HepG2 (cell line): ENCODE measurements around the gene UPB1. TPM values are rescaled to one million over a fixed set of nuclear protein-coding genes. Genes with fewer than 3 reads are reported as not detected.
A peak's percentile ranks its signal among the peaks of the same experiment; 100 is the strongest.

Source experiments
- ATAC-seq: fragments of 200-7000 bp; cut with Tn5 transposase; 3 replicates; pipeline ENCODE4 v1.9.1; 2020; ENCODE audit warnings: mild to moderate bottlenecking, moderate library complexity
- BruUV-seq: library from RNA; stranded (reverse); fragments of 400-500 nt; replicated peaks from 2 replicates; lab custom pipeline; 2021; lab: Mats Ljungman, UMichigan
- CTCF ChIA-PET: fragments of 300-600 bp; formaldehyde crosslinking; extraction: SDS; loops from one replicate; lab custom pipeline; 2021; ENCODE audit warnings: low total read pairs, inconsistent platforms, low intra/inter-chr PET ratio; lab: Yijun Ruan, JAX
- POLR2A ChIA-PET: fragments of 350-600 bp; sonication (Branson Sonifier 250); formaldehyde crosslinking; loops from one replicate; lab custom pipeline; 2020; ENCODE audit warnings: antibody characterized with exemption, inconsistent platforms; lab: Yijun Ruan, JAX
- DNase-seq: peaks from one replicate; pipeline ENCODE4 v3.0.0-alpha.2; 2015; ENCODE audit warnings: low spot score
- FAIRE-seq: peaks from 3 replicates; lab custom pipeline; 2011; peaks lifted over from hg19 to GRCh38; lab: Jason Lieb, UNC
- H2AFZ ChIP-seq: one replicate; pipeline ENCODE4 v1.6.1; 2011; ENCODE audit warnings: low read length, inconsistent platforms
- H3K27ac ChIP-seq: fragments of 300-600 bp; 3 replicates; pipeline ENCODE4 v1.8.0; 2011; ENCODE audit warnings: mixed run types, mild to moderate bottlenecking, mixed read lengths, low read length, inconsistent platforms; ENCODE audit not compliant: insufficient read depth; ENCODE audit errors: extremely low read length
- H3K27me3 ChIP-seq, 2 experiments: fragments of 200-600 bp in 1 of 2; 2 replicates in 1 of 2; 3 replicates in 1 of 2; pipeline versions ENCODE4 v1.6.0 to v1.8.0; 2011; ENCODE audit warnings: low read length in 2 of 2, mild to moderate bottlenecking in 2 of 2, moderate library complexity in 2 of 2, inconsistent platforms in 1 of 2; ENCODE audit not compliant: insufficient read depth in 2 of 2, control insufficient read depth in 1 of 2
- H3K36me3 ChIP-seq, 2 experiments: fragments of 200-600 bp in 1 of 2; replicated peaks in 1 of 2; 2 replicates in 1 of 2; 3 replicates in 1 of 2; pipeline versions ENCODE4 v1.5.1 to v1.8.0; 2011; ENCODE audit warnings: low read length in 2 of 2, inconsistent platforms in 1 of 2; ENCODE audit not compliant: insufficient read depth in 2 of 2, control insufficient read depth in 1 of 2
- H3K4me1 ChIP-seq: 2 replicates; pipeline ENCODE4 v1.5.1; 2012; ENCODE audit warnings: low read length, inconsistent platforms; ENCODE audit not compliant: insufficient read depth
- H3K4me2 ChIP-seq: 2 replicates; pipeline ENCODE4 v1.6.0; 2011; ENCODE audit warnings: low read depth, low read length, inconsistent platforms
- H3K4me3 ChIP-seq, 3 experiments: fragments of 200-600 bp in 1 of 3; sonication (generic), shearing (Covaris generic) in 1 of 3; replicated peaks in 1 of 3; 2 replicates each; pipeline ENCODE4 v1.5.1; 2011 to 2016; ENCODE audit warnings: low read length in 3 of 3, inconsistent platforms in 2 of 3, low read depth in 2 of 3, mild to moderate bottlenecking in 2 of 3, control low read depth in 1 of 3, mixed read lengths in 1 of 3; ENCODE audit not compliant: insufficient read depth in 1 of 3
- H3K79me2 ChIP-seq: one replicate; pipeline ENCODE4 v1.6.1; 2011; ENCODE audit warnings: low read length, inconsistent platforms; ENCODE audit not compliant: insufficient read depth
- H3K9ac ChIP-seq: 2 replicates; pipeline ENCODE4 v1.6.0; 2011; ENCODE audit warnings: mild to moderate bottlenecking, low read depth, low read length, inconsistent platforms; ENCODE audit not compliant: insufficient read depth
- H3K9me3 ChIP-seq: 2 replicates; pipeline ENCODE4 v1.5.1; 2012; ENCODE audit warnings: mild to moderate bottlenecking, low read length
- H4K20me1 ChIP-seq: 2 replicates; pipeline ENCODE4 v1.6.0; 2011; ENCODE audit warnings: inconsistent platforms, mild to moderate bottlenecking, low read length, moderate library complexity; ENCODE audit not compliant: insufficient read depth
- CC2D1A ChIP-seq: sonication (generic); formaldehyde crosslinking; IDR thresholded peaks from 2 replicates; pipeline ENCODE4 v1.8.1; 2023; ENCODE audit warnings: mild to moderate bottlenecking, missing genetic modification reagents
- DNMT1 ChIP-seq: sonication (generic); formaldehyde crosslinking; IDR thresholded peaks from 2 replicates; pipeline ENCODE4 v1.5.1; 2020; ENCODE audit warnings: mild to moderate bottlenecking, missing genetic modification reagents
- FOSL2 ChIP-seq: sonication (generic); formaldehyde crosslinking; IDR thresholded peaks from 2 replicates; pipeline ENCODE4 v1.4.0; 2020; ENCODE audit warnings: missing genetic modification reagents
- HDAC1 ChIP-seq: sonication (generic); formaldehyde crosslinking; IDR thresholded peaks from 2 replicates; pipeline ENCODE4 v1.5.1; 2020; ENCODE audit warnings: mild to moderate bottlenecking, missing genetic modification reagents
- MIXL1 ChIP-seq: IDR thresholded peaks from 2 replicates; pipeline ENCODE4 v1.6.1; 2016
- SCMH1 ChIP-seq: sonication (generic); formaldehyde crosslinking; IDR thresholded peaks from 2 replicates; pipeline ENCODE4 v1.9.0; 2021; ENCODE audit warnings: missing genetic modification reagents, mild to moderate bottlenecking, borderline replicate concordance
- ZNF644 ChIP-seq: IDR thresholded peaks from 2 replicates; pipeline ENCODE4 v1.6.1; 2016; ENCODE audit warnings: low read depth
- ZSCAN9 ChIP-seq: IDR thresholded peaks from 2 replicates; pipeline ENCODE4 v1.6.1; 2016; ENCODE audit warnings: borderline replicate concordance
- WGBS: methylation state at CpG from one replicate; pipeline ENCODE4 v1.1.6; 2017; ENCODE audit warnings: low lambda C conversion rate; 5-methylcytosine and 5-hydroxymethylcytosine counted together
- in situ Hi-C: cut with HindIII; loops from 2 replicates; pipeline ENCODE4 v1.10.0; 2017; ENCODE audit warnings: low pct_unique_long_range_greater_than_20kb; ENCODE audit not compliant: extremely low pct_ligation_motif_present
- intact Hi-C: fragments of 100-400 bp; cut with micrococcal nuclease; formaldehyde crosslinking; loops from one replicate; pipeline ENCODE4 v1.10.0; 2022; ENCODE audit not compliant: unreplicated experiment
- polyA plus RNA-seq, 8 experiments: library from polyadenylated mRNA; depleted of rRNA in 3 of 8; stranded (reverse) in 7 of 8; unstranded in 1 of 8; fragments of >200 nt; fragmentation: Illumina TruSeq in 4 of 8; extraction: Trizol in 4 of 8; gene quantifications; 2 replicates each; pipeline versions ENCODE4 v1.2.1 to v1.2.3, GENCODE V29; 2011 to 2016; ENCODE audit warnings: low read depth in 4 of 8, missing spikeins in 1 of 8, mixed read lengths in 1 of 8; ENCODE audit not compliant: insufficient read depth in 1 of 8
- total RNA-seq, 5 experiments: library from RNA; depleted of rRNA; stranded (reverse); fragments of >200 nt; fragmentation: Illumina TruSeq; extraction: Trizol; gene quantifications; 2 replicates each; pipeline ENCODE4 v1.2.3, GENCODE V29; 2016; ENCODE audit warnings: low read depth in 1 of 5

The UPB1 gene
- total and polyA plus RNA-seq, 2 of the 13 experiments (the other 11 are each of a cell fraction or from before 2014, with no cell fraction given): 0.38 to 1.2 TPM

GRCh38 chr22:24463071-24463760, 31.9 kb upstream of the UPB1 start (continued):
- TF ChIP-seq ZSCAN9 (CRISPR knock-in tag): no peak

GRCh38 chr22:24465566-24465965, 29.6 kb upstream of the UPB1 start:
- Histone ChIP-seq H3K27ac (no peak overlapping the region), H4K20me1 (no peaks in the 10 kb centered on the region), H3K9ac (no peak overlapping the region)
- FAIRE-seq (no peak), ATAC-seq (no peak), DNase-seq (peak; percentile 24)
- WGBS: 20% methylated on average over 5 of the region's 5 CpGs
- 0 out of 2 replicates have a peak, but pooled peaks have one; percentile 20 for TF ChIP-seq ZNF644 (CRISPR knock-in tag)
- no peak for TF ChIP-seq SCMH1 (CRISPR knock-in tag)
- TF ChIP-seq FOSL2 (CRISPR knock-in tag): peak; percentile 58
- TF ChIP-seq, all 625 proteins: peak for 2
- Histone ChIP-seq H3K9me3 (no peaks in the 10 kb centered on the region), H3K4me2 (no peak overlapping the region), H2AFZ (no peak overlapping the region), H3K4me1 (peaks cover 29% of the 10 kb centered on the region), H3K79me2 (no peaks in the 10 kb centered on the region), H3K36me3 (no peaks in the 10 kb centered on the region), H3K4me3 (no peak overlapping the region), H3K27me3 (no peaks in the 10 kb centered on the region)
- in situ Hi-C loops (no loop called here), intact Hi-C loops (no loop called here)
- POLR2A ChIA-PET: no interaction called here
- no TSS peak for BruUV-seq
- CTCF ChIA-PET: no interaction called here

GRCh38 chr22:24465975-24466374, 29.2 kb upstream of the UPB1 start:
- no peak for FAIRE-seq
- H2AFZ ChIP-seq: no peak overlapping the region
- no peak overlapping the region for H3K27ac ChIP-seq
- ChIA-PET CTCF (no interaction called here), POLR2A (no interaction called here)
- no peak for DNase-seq
- H3K9ac ChIP-seq: no peak overlapping the region
- H3K4me2 ChIP-seq: no peak overlapping the region
- no peaks in the 10 kb centered on the region for H3K79me2 ChIP-seq
- WGBS: 95% methylated on average over 3 of the region's 3 CpGs
- H3K36me3 ChIP-seq: no peaks in the 10 kb centered on the region
- in situ Hi-C loops (no loop called here), intact Hi-C loops (no loop called here)
- no TSS peak for BruUV-seq
- ATAC-seq: no peak
- no peak overlapping the region for H3K4me3 ChIP-seq
- peaks cover 24% of the 10 kb centered on the region for H3K4me1 ChIP-seq
- H3K9me3 ChIP-seq: no peaks in the 10 kb centered on the region
- H4K20me1 ChIP-seq: no peaks in the 10 kb centered on the region
- no peaks in the 10 kb centered on the region for H3K27me3 ChIP-seq
- TF ChIP-seq MIXL1: no peak
- no peak for TF ChIP-seq CC2D1A
- no peak for TF ChIP-seq HDAC1 (CRISPR knock-in tag)
- no peak for TF ChIP-seq DNMT1 (CRISPR knock-in tag)
- TF ChIP-seq, all 625 proteins: peak for 0
